K562 (cell line): Measurements from ENCODE around the gene CNPPD1. TPM values are rescaled to one million over a fixed set of nuclear protein-coding genes. Genes with fewer than 3 reads are reported as not detected.

Experiments used
- ARHGAP35 ChIP-seq: fragments of 450-650 bp; IDR thresholded peaks from 2 replicates; pipeline ENCODE4 v1.6.1; 2018; ENCODE audit not compliant: partially characterized antibody
- CBX5 ChIP-seq: IDR thresholded peaks from 2 replicates; pipeline ENCODE4 v1.6.1; 2014; ENCODE audit warnings: low read depth, borderline replicate concordance
- FIP1L1 ChIP-seq: fragments of 200-400 bp; formaldehyde crosslinking; IDR thresholded peaks from 2 replicates; pipeline ENCODE4 v1.6.1; 2018; ENCODE audit warnings: mild to moderate bottlenecking, low read depth, low read length; ENCODE audit not compliant: poor library complexity, severe bottlenecking
- HCFC1 ChIP-seq: IDR thresholded peaks from 2 replicates; pipeline ENCODE4 v1.6.1; 2012; ENCODE audit warnings: low read depth, low read length, improper control_type of control experiment
- HNRNPK ChIP-seq: fragments of 200-400 bp; formaldehyde crosslinking; IDR thresholded peaks from one replicate; pipeline ENCODE4 v1.6.1; 2018; ENCODE audit warnings: mild to moderate bottlenecking, low read depth, low read length; ENCODE audit not compliant: poor library complexity, severe bottlenecking
- MBD2 ChIP-seq: sonication (generic); IDR thresholded peaks from 2 replicates; pipeline ENCODE4 v1.6.1; 2016; ENCODE audit warnings: low read depth, borderline replicate concordance
- NCOA2 ChIP-seq, 2 experiments: fragments of 450-650 bp; IDR thresholded peaks; 2 replicates each; pipeline ENCODE4 v1.6.1; 2018; ENCODE audit warnings: mild to moderate bottlenecking in 2 of 2, moderate library complexity in 1 of 2; ENCODE audit not compliant: partially characterized antibody in 2 of 2
- NFIX ChIP-seq: fragments of 250-450 bp; sonication (Bioruptor Pico); IDR thresholded peaks from 2 replicates; pipeline ENCODE4 v1.4.0; 2020; ENCODE audit warnings: low read depth, mild to moderate bottlenecking, moderate library complexity
- POLR2B ChIP-seq: fragments of 450-650 bp; IDR thresholded peaks from 2 replicates; pipeline ENCODE4 v1.6.1; 2018; ENCODE audit warnings: low read depth; ENCODE audit not compliant: partially characterized antibody
- PTRF ChIP-seq: fragments of 450-650 bp; IDR thresholded peaks from 2 replicates; pipeline ENCODE4 v1.6.1; 2016; ENCODE audit warnings: mild to moderate bottlenecking, missing genetic modification characterization, missing compliant biosample characterization
- SMAD1 ChIP-seq: fragments of 150-350 bp; IDR thresholded peaks from 2 replicates; pipeline ENCODE4 v1.6.1; 2014; ENCODE audit warnings: low read length, low read depth; ENCODE audit not compliant: partially characterized antibody
- SMARCA5 ChIP-seq: fragments of 450-650 bp; IDR thresholded peaks from 2 replicates; pipeline ENCODE4 v1.6.1; 2016
- SRSF3 ChIP-seq: fragments of 200-400 bp; formaldehyde crosslinking; IDR thresholded peaks from 2 replicates; pipeline ENCODE4 v1.6.1; 2016; ENCODE audit warnings: mild to moderate bottlenecking, low read length, moderate library complexity; ENCODE audit not compliant: insufficient read depth
- TBP ChIP-seq: optimal IDR thresholded peaks from 2 replicates; pipeline ENCODE3; 2011; ENCODE audit warnings: low read depth, low read length, improper control_type of control experiment
- TRIM24 ChIP-seq, 2 experiments: fragments of 450-650 bp; IDR thresholded peaks; 2 replicates each; pipeline ENCODE4 v1.6.1; 2016
- ZNF165 ChIP-seq: fragments of 250-450 bp; sonication (Bioruptor Pico); IDR thresholded peaks from 2 replicates; pipeline ENCODE4 v1.4.0; 2020; ENCODE audit warnings: borderline replicate concordance
- ZNF239 ChIP-seq: fragments of 250-450 bp; sonication (Bioruptor Pico); IDR thresholded peaks from 2 replicates; pipeline ENCODE4 v1.4.0; 2020; ENCODE audit warnings: mild to moderate bottlenecking
- ZNF766 ChIP-seq: fragments of 200-800 bp; sonication (Bioruptor generic); conservative IDR thresholded peaks from 2 replicates; pipeline ENCODE4 v1.6.1; 2016; ENCODE audit warnings: missing genetic modification characterization, missing compliant biosample characterization
- ZZZ3 ChIP-seq: fragments of 450-650 bp; IDR thresholded peaks from 2 replicates; pipeline ENCODE4 v1.6.1; 2016; ENCODE audit warnings: antibody characterized with exemption, mild to moderate bottlenecking, moderate library complexity
- polyA plus RNA-seq, 8 experiments: library from polyadenylated mRNA; depleted of rRNA in 4 of 8; stranded (reverse) in 5 of 8; unstranded in 3 of 8; fragments of >200 nt; fragmentation: Nextera tagmentation in 2 of 8; fragmentation: Illumina TruSeq in 1 of 8; extraction: Ambion mirVana in 2 of 8; extraction: Trizol in 1 of 8; gene quantifications; 2 replicates each; pipeline versions ENCODE4 v1.2.1 to v1.2.3, GENCODE V29; 2011 to 2014; ENCODE audit warnings: inconsistent platforms in 1 of 8, missing spikeins in 1 of 8
- total RNA-seq, 7 experiments: library from RNA; depleted of rRNA in 6 of 7; stranded (reverse); fragments of >200 nt in 6 of 7; fragmentation: Illumina TruSeq in 2 of 7; extraction: Trizol in 2 of 7; gene quantifications; 2 replicates each; pipeline versions ENCODE4 v1.2.1 to v1.2.3, GENCODE V29; 2011 to 2021; ENCODE audit warnings: low replicate concordance in 1 of 7
- TF ChIP-seq, protein P1 (sequence below), 3 experiments: IDR thresholded peaks in 2 of 3; conservative IDR thresholded peaks in 1 of 3; 2 replicates each; pipeline ENCODE4 v1.5.1; 2011 to 2012; ENCODE audit warnings: low read length in 3 of 3, mild to moderate bottlenecking in 3 of 3, control low read depth in 2 of 3, improper control_type of control experiment in 1 of 3, inconsistent platforms in 1 of 3, low read depth in 1 of 3, mixed read lengths in 1 of 3, moderate library complexity in 1 of 3; ENCODE audit not compliant: insufficient read depth in 2 of 3
- TF ChIP-seq, protein P2 (sequence below): fragments of 250-450 bp; sonication (Bioruptor Pico); IDR thresholded peaks from 2 replicates; pipeline ENCODE4 v1.4.0; 2020; ENCODE audit warnings: mild to moderate bottlenecking, moderate library complexity, borderline replicate concordance
- TF ChIP-seq, protein P3 (sequence below): fragments of 450-650 bp; formaldehyde crosslinking; IDR thresholded peaks from 2 replicates; pipeline ENCODE4 v1.4.0; 2022; ENCODE audit warnings: missing genetic modification characterization
- TF ChIP-seq, protein P4 (sequence below): fragments of 450-650 bp; formaldehyde crosslinking; IDR thresholded peaks from 2 replicates; pipeline ENCODE4 v1.4.0; 2022; ENCODE audit warnings: mild to moderate bottlenecking, moderate library complexity

CNPPD1 gene
- total and polyA plus RNA-seq, 9 of the 15 experiments (the other 6 are each of a cell fraction or from before 2014, with no cell fraction given) = 9.9 to 53.5 (median 27.0) TPM

DNA sequence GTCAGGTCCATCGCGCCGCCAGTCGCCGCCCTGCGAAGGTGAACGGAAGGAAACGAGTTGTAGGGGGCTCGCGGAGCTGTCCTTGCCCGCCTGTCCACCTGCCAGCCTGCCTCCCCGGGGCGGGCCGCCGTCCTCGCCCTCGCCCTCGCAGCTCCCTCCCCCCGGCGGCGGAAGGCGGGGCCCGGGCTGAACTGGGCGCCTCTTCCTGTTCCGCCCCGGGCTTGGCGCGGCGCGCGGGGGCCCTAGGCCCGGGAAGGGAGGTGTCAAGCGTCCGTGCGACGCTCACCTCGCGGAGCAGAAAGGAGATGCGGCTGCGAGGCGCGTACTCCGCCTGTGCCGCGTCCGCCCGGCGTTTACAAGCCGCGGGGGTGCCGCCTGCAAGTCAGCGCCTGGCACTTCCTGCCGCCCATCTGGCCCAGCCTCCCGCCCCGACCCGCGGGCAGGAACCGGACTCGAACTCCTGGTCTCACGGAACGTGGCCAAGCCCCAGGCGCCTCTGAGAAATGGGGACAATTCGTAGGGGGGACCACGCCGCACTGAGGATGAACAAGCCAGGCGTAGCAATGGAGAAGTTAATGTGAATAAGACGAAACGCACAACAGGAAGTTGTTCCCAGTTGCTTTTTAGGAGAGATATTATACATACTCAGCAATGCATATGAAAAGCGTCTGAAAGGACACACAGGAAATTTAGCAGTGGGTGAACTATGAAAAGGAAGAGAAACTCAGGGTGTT lies at the start of gene CNPPD1 (continued):
- TF ChIP-seq NFIX (CRISPR knock-in tag) (no peak), HNRNPK (no peak), NCOA2 (IDR thresholded peaks at IDR 0.05; ENCODE audit: partially characterized antibody in 2 of 2) (no peak), ARHGAP35 (no peak), ZNF766 (peak; percentile 80), PTRF (tag) (no peak), POLR2B (peak; percentile 57), MBD2 (0 out of 2 replicates have a peak, but pooled peaks have one; percentile 57), SMARCA5 (no peak), ZNF239 (CRISPR knock-in tag) (no peak), TRIM24 (IDR thresholded peaks at IDR 0.05) (no peak), HCFC1 (0 out of 2 replicates have a peak, but pooled peaks have one; percentile 30), SRSF3 (no peak), SMAD1 (no peak), ZNF165 (CRISPR knock-in tag) (no peak), ZZZ3 (no peak), TBP (peak; percentile 43), FIP1L1 (peak; percentile 67), CBX5 (no peak)
- TF ChIP-seq, protein P1, sequence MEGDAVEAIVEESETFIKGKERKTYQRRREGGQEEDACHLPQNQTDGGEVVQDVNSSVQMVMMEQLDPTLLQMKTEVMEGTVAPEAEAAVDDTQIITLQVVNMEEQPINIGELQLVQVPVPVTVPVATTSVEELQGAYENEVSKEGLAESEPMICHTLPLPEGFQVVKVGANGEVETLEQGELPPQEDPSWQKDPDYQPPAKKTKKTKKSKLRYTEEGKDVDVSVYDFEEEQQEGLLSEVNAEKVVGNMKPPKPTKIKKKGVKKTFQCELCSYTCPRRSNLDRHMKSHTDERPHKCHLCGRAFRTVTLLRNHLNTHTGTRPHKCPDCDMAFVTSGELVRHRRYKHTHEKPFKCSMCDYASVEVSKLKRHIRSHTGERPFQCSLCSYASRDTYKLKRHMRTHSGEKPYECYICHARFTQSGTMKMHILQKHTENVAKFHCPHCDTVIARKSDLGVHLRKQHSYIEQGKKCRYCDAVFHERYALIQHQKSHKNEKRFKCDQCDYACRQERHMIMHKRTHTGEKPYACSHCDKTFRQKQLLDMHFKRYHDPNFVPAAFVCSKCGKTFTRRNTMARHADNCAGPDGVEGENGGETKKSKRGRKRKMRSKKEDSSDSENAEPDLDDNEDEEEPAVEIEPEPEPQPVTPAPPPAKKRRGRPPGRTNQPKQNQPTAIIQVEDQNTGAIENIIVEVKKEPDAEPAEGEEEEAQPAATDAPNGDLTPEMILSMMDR (IDR thresholded peaks at IDR 0.05 in 2 of 3, conservative IDR thresholded peaks at IDR 0.05 in 1 of 3; ENCODE audit: insufficient read depth in 2 of 3, low read depth in 1 of 3, low read length in 3 of 3) = no peak
- TF ChIP-seq, protein P2, sequence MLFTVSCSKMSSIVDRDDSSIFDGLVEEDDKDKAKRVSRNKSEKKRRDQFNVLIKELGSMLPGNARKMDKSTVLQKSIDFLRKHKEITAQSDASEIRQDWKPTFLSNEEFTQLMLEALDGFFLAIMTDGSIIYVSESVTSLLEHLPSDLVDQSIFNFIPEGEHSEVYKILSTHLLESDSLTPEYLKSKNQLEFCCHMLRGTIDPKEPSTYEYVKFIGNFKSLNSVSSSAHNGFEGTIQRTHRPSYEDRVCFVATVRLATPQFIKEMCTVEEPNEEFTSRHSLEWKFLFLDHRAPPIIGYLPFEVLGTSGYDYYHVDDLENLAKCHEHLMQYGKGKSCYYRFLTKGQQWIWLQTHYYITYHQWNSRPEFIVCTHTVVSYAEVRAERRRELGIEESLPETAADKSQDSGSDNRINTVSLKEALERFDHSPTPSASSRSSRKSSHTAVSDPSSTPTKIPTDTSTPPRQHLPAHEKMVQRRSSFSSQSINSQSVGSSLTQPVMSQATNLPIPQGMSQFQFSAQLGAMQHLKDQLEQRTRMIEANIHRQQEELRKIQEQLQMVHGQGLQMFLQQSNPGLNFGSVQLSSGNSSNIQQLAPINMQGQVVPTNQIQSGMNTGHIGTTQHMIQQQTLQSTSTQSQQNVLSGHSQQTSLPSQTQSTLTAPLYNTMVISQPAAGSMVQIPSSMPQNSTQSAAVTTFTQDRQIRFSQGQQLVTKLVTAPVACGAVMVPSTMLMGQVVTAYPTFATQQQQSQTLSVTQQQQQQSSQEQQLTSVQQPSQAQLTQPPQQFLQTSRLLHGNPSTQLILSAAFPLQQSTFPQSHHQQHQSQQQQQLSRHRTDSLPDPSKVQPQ (CRISPR knock-in tag) = no peak
- TF ChIP-seq, protein P3, sequence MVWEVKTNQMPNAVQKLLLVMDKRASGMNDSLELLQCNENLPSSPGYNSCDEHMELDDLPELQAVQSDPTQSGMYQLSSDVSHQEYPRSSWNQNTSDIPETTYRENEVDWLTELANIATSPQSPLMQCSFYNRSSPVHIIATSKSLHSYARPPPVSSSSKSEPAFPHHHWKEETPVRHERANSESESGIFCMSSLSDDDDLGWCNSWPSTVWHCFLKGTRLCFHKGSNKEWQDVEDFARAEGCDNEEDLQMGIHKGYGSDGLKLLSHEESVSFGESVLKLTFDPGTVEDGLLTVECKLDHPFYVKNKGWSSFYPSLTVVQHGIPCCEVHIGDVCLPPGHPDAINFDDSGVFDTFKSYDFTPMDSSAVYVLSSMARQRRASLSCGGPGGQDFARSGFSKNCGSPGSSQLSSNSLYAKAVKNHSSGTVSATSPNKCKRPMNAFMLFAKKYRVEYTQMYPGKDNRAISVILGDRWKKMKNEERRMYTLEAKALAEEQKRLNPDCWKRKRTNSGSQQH = no peak
- TF ChIP-seq, protein P4, sequence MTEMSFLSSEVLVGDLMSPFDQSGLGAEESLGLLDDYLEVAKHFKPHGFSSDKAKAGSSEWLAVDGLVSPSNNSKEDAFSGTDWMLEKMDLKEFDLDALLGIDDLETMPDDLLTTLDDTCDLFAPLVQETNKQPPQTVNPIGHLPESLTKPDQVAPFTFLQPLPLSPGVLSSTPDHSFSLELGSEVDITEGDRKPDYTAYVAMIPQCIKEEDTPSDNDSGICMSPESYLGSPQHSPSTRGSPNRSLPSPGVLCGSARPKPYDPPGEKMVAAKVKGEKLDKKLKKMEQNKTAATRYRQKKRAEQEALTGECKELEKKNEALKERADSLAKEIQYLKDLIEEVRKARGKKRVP (CRISPR knock-in tag) = no peak
